ENCODE data around the gene STAG2. TPM values are rescaled to one million over a fixed set of nuclear protein-coding genes. Genes with fewer than 3 reads are reported as not detected.

The STAG2 gene
- total and polyA plus RNA-seq, 2 of the 13 experiments (the other 11 are each of a cell fraction or from before 2014, with no cell fraction given) = 21.0 to 50.8 TPM

DNA sequence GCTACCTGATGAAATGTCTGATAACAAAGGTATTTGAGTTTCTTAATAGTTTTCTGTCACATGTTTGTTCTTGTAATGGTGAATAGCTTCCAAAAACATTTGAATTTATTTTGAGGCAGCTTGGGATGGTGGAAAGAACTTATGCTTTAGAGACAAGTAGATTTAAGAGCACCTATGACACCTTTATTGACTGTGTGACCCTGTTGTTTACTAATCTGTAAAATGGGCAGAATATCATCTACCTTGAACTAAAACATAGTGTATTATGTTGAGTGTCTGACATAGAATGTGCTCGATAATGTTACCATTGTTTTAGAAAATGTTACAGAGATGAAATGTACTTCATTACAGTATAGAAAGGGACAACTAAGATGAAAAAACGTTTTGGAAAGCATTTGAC lies 24.9 kb downstream of the STAG2 start (continued):
- TF ChIP-seq, protein P1, sequence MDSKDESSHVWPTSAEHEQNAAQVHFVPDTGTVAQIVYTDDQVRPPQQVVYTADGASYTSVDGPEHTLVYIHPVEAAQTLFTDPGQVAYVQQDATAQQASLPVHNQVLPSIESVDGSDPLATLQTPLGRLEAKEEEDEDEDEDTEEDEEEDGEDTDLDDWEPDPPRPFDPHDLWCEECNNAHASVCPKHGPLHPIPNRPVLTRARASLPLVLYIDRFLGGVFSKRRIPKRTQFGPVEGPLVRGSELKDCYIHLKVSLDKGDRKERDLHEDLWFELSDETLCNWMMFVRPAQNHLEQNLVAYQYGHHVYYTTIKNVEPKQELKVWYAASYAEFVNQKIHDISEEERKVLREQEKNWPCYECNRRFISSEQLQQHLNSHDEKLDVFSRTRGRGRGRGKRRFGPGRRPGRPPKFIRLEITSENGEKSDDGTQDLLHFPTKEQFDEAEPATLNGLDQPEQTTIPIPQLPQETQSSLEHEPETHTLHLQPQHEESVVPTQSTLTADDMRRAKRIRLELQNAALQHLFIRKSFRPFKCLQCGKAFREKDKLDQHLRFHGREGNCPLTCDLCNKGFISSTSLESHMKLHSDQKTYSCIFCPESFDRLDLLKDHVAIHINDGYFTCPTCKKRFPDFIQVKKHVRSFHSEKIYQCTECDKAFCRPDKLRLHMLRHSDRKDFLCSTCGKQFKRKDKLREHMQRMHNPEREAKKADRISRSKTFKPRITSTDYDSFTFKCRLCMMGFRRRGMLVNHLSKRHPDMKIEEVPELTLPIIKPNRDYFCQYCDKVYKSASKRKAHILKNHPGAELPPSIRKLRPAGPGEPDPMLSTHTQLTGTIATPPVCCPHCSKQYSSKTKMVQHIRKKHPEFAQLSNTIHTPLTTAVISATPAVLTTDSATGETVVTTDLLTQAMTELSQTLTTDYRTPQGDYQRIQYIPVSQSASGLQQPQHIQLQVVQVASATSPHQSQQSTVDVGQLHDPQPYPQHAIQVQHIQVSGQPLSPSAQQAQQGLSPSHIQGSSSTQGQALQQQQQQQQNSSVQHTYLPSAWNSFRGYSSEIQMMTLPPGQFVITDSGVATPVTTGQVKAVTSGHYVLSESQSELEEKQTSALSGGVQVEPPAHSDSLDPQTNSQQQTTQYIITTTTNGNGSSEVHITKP (CRISPR knock-in tag; IDR thresholded peaks at IDR 0.05; ENCODE audit: low read depth) = no peak

DNA sequence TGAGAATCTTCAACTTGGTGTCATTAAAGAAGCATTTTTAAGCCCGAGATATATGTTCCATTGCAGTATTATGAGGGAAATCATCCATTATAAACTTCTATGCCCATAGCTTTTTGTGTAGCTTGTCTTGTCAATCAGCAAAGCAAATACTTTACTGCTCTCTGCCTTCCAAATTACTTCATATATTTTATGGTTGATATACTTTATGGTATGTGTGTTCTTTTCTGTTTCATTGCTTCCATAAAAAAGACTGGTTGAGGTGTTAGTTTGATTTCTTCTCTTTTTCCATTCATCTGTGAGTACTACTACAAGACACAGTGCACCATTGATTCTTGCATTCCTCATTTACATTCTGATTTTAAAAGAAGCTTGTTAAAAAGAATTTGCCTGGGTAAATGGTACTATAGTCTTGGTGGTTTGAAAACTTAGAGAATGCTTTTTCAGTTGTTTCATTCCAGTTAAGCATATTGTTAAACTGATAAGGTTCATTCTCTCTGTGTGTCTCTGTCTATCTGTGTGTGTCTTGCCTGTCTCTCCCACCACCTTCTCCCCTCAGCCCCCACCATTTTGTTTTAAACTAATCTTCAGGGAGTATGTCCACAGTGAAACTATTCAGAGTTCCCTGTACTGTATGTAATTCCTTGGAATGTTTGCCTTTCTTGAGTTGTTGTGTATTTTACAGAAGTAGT lies 27.1 kb downstream of the STAG2 start:
- Histone ChIP-seq H3K9me3 (ENCODE audit: low read length) (no peaks in the 10 kb centered on the region), H3K27ac (ENCODE audit: extremely low read length, insufficient read depth, low read length) (no peak overlapping the region), H3K79me2 (ENCODE audit: insufficient read depth, low read length) (peaks cover 80% of the 10 kb centered on the region), H3K27me3 (ENCODE audit: control insufficient read depth in 1 of 2, insufficient read depth in 2 of 2, low read length in 2 of 2) (no peaks in the 10 kb centered on the region), H3K9ac (ENCODE audit: insufficient read depth, low read depth, low read length) (no peak overlapping the region), H4K20me1 (ENCODE audit: insufficient read depth, low read length) (peaks cover 2% of the 10 kb centered on the region; the same call in 1 of the 2 replicates), H3K36me3 (replicated peaks in 1 of 2; ENCODE audit: control insufficient read depth in 1 of 2, insufficient read depth in 2 of 2, low read length in 2 of 2) (no peaks in the 10 kb centered on the region; a peak in 1 of 5 replicates), H2AFZ (ENCODE audit: low read length) (no peak overlapping the region), H3K4me3 (replicated peaks in 1 of 3; ENCODE audit: insufficient read depth in 1 of 3, low read depth in 2 of 3, low read length in 3 of 3) (no peak overlapping the region), H3K4me2 (ENCODE audit: low read depth, low read length) (no peak overlapping the region), H3K4me1 (ENCODE audit: insufficient read depth, low read length) (no peaks in the 10 kb centered on the region)
- DNase-seq (ENCODE audit: low spot score) (no peak), ATAC-seq (no peak), FAIRE-seq (no peak)
- in situ Hi-C loops (cut with HindIII; ENCODE audit: extremely low pct_ligation_motif_present, low pct_unique_long_range_greater_than_20kb) = no loop called here
- TF ChIP-seq PLRG1 (conservative IDR thresholded peaks at IDR 0.05) (no peak), ARHGAP35 (CRISPR knock-in tag; IDR thresholded peaks at IDR 0.05; ENCODE audit: borderline replicate concordance) (no peak), ZNF432 (CRISPR knock-in tag; IDR thresholded peaks at IDR 0.05; ENCODE audit: borderline replicate concordance) (no peak), TARDBP (CRISPR knock-in tag; IDR thresholded peaks at IDR 0.05) (no peak), SMAD3 (CRISPR knock-in tag; IDR thresholded peaks at IDR 0.05) (no peak), KDM1A (CRISPR knock-in tag; IDR thresholded peaks at IDR 0.05) (no peak), ZNF367 (CRISPR knock-in tag; IDR thresholded peaks at IDR 0.05; ENCODE audit: borderline replicate concordance) (no peak)
- TF ChIP-seq, protein P2, sequence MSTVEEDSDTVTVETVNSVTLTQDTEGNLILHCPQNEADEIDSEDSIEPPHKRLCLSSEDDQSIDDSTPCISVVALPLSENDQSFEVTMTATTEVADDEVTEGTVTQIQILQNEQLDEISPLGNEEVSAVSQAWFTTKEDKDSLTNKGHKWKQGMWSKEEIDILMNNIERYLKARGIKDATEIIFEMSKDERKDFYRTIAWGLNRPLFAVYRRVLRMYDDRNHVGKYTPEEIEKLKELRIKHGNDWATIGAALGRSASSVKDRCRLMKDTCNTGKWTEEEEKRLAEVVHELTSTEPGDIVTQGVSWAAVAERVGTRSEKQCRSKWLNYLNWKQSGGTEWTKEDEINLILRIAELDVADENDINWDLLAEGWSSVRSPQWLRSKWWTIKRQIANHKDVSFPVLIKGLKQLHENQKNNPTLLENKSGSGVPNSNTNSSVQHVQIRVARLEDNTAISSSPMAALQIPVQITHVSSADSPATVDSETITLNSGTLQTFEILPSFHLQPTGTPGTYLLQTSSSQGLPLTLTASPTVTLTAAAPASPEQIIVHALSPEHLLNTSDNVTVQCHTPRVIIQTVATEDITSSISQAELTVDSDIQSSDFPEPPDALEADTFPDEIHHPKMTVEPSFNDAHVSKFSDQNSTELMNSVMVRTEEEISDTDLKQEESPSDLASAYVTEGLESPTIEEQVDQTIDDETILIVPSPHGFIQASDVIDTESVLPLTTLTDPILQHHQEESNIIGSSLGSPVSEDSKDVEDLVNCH (CRISPR knock-in tag; IDR thresholded peaks at IDR 0.05) = no peak
- TF ChIP-seq, protein P3, sequence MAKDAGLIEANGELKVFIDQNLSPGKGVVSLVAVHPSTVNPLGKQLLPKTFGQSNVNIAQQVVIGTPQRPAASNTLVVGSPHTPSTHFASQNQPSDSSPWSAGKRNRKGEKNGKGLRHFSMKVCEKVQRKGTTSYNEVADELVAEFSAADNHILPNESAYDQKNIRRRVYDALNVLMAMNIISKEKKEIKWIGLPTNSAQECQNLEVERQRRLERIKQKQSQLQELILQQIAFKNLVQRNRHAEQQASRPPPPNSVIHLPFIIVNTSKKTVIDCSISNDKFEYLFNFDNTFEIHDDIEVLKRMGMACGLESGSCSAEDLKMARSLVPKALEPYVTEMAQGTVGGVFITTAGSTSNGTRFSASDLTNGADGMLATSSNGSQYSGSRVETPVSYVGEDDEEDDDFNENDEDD (CRISPR knock-in tag; IDR thresholded peaks at IDR 0.05; ENCODE audit: borderline replicate concordance) = no peak
- TF ChIP-seq, protein P4, sequence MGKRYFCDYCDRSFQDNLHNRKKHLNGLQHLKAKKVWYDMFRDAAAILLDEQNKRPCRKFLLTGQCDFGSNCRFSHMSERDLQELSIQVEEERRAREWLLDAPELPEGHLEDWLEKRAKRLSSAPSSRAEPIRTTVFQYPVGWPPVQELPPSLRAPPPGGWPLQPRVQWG (CRISPR knock-in tag; IDR thresholded peaks at IDR 0.05; ENCODE audit: borderline replicate concordance, low read depth) = no peak
- CTCF ChIA-PET (ENCODE audit: low intra/inter-chr PET ratio, low total read pairs) = no interaction called here
- POLR2A ChIA-PET = no interaction called here
- intact Hi-C loops (cut with micrococcal nuclease; ENCODE audit: unreplicated experiment) = no loop called here
- WGBS (ENCODE audit: low lambda C conversion rate) = 92% methylated on average over 1 of the region's 1 CpG
- BruUV-seq (replicated peaks) = no TSS peak

All from HepG2 (cell line).